GM18909 (cell line): ENCODE measurements around the gene MMP19.
"Not testable (repeated sequence)": the region's sequence is repeated elsewhere in the genome, so short reads cannot be mapped to it uniquely, and the experiment has no call there.

Experiments
- ATAC-seq: cut with Tn5 transposase; IDR thresholded peaks from one replicate; pipeline ENCODE4 v1.9.1; 2021; ENCODE audit warnings: mild to moderate bottlenecking; ENCODE audit not compliant: unreplicated experiment, poor library complexity

MMP19 gene, protein sequence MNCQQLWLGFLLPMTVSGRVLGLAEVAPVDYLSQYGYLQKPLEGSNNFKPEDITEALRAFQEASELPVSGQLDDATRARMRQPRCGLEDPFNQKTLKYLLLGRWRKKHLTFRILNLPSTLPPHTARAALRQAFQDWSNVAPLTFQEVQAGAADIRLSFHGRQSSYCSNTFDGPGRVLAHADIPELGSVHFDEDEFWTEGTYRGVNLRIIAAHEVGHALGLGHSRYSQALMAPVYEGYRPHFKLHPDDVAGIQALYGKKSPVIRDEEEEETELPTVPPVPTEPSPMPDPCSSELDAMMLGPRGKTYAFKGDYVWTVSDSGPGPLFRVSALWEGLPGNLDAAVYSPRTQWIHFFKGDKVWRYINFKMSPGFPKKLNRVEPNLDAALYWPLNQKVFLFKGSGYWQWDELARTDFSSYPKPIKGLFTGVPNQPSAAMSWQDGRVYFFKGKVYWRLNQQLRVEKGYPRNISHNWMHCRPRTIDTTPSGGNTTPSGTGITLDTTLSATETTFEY

DNA sequence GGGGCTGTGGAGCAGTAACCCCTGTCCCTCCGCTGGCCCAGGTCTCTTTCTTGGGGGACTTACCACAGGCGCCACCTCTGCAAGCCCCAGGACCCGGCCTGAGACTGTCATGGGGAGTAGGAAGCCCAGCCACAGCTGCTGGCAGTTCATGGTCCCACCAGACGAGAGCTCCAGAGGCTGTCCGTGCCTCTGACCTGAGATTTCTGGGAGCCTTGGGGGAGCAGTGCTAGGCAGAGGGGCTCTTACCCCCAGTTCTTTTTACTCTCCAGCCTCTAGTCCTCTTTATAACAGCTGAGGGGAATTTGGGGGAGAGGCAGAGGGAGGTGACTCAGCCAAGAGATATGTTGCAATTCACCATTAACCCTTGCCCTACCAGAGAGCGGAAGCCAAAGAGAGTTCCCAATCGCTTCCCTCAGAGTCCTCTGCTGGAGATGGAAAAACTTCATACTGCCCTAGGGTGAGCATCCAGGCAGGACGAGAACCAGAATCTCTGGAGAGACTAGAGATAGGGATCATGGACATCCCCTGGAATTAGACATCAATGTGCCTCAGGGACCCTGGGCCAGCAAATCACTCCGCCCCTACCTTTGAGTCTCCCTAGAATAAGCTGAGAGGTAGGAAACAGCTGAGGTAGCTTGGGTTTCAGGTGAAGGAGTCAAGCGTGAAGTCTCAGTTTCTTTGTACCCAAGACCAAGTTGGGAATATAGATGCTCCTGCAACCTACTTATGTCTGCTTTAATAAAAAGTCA is at the start of gene MMP19:
TSS of gene MMP19 (minus strand) at position 256 of the 749 bp plus-strand sequence. CDS start at position 150, 106 bp downstream.
- ATAC-seq, result no peak

DNA sequence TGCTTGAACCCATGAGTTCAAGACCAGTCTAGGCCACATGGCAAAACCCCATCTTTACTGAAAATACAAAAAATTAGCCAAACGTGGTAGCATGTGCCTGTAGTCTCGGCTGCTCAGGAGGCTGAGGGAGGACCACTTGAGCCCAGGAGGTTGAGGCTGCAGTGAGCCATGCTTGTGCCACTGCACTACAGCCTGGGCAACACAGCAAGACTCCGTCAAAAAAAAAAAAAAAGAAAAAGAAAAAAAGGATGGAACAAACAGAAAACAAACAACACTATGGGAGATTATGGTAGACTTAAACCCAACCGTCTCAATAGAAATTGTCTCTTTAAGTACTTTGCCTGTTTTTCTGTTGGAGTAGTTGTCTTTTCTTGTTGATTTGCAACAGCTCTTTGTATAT is 48.6 kb upstream of the MMP19 start:
- no peak for ATAC-seq

DNA sequence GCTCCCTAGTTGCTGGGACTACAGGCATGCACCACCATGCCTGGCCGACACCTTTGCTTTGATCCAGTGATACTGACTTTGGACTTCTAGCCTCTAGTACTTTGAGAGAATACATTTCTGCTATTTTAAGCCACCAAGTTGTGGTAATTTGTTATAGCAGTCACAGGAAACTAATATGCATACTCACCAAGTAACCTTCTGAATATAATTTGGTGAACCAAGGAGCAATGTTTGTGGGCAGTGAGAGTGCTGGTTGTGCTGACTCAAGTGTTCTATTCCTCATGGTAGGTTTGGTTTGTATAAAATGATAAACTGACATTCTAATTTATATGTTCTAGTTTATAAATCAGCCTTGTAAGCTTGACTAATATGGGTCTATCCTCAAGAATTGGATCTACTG is 42.4 kb upstream of the MMP19 start:
- ATAC-seq, result no peak

DNA sequence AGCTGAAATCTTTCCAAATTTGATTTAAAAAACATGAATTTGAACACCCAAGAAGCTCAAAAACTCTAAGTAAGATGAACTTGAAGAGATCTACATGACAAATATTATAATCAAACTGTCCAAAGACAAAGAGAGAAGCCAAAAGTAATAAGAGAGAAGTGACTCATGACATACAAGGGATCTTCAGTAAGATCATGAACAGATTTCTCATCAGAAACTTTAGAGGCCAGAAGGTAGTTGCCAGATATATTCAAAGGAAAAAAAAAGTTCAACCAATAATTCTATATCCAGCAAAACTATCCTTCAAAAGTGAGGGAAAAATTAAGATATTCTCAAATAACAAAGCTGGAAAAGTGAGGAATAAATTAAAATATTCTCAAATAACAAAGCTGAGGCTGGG is 35.1 kb upstream of the MMP19 start:
- ATAC-seq, result no peak

DNA sequence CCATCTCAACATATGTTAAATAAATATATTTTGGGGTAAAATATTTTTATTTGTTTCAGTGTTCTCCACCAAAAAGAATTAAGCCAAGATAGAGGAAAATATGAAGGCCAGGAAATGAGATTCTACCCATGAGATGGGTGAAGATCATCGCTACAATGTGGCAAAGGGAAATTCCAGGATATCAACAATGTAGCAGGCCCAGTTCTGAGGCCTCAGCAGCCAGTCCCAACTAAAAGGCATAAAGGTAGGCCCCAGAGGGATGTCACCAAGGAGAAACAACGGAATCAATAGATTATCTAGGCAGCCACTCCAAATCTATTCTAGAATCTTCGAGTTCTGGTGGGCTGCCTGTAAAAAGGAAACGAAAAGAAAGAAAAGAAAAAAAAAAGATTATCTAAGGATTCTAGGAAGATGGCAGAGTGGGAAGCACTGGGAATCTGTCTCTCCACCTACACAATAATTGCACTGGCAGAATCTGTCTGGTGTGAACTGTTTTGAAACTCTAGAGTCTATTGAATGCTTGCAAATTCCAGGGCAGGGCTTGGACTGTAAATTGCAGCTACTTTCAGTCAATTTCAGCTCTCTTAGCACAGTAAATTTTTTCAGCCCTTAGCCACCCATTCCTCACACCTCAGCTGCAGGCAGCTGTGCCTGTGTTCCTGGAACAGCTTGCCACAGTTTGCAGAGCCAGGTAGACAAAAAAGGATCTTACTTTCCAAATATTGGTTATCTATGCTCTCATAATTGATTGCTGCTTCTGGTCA is 33.1 kb upstream of the MMP19 start:
- no peak for ATAC-seq

DNA sequence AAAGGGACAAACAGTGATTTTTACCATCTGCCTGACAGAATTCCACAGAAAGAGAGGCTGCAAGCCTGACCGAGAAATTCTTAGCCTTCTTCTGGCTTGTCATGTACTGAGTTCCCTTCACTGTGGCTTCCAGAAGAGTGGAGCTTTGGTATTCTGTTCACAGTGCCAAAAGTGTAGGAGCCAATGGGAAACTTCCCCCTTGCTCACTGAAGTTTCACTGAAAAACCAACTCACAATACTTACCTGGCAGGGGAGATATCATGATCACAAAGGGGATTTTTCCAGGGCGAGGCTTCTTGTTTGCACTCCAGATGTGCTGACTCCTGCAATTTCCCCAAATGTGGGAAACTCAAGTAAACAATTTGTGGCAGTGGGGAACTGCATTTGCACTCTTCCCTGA is 31.7 kb upstream of the MMP19 start:
- no peak for ATAC-seq

DNA sequence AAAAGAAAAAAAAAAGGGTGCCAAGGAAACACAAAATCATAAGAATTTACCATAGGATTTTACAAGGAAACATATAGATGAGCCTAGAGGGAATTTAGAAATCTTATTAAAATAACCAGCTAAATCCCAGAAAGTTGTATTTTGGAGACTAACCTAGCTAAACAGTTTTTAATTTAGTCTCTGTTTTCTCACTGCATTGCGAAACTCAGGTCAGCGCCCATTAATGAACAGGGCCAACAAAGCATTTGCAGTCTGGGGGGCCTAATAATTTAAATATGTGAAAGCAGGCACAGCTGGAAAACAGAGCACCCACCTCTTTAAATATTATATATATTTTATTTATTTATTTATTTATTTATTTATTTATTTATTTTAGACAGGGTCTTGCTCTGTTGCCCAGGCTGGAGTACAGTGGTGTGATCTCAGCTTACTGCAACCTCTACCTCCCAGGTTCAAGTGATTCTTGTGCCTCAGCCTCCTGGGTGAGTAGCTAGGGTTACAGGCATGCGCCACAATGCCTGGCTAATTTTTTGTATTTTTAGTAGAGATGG is 23.8 kb upstream of the MMP19 start:
- ATAC-seq, result not testable (repeated sequence)

DNA sequence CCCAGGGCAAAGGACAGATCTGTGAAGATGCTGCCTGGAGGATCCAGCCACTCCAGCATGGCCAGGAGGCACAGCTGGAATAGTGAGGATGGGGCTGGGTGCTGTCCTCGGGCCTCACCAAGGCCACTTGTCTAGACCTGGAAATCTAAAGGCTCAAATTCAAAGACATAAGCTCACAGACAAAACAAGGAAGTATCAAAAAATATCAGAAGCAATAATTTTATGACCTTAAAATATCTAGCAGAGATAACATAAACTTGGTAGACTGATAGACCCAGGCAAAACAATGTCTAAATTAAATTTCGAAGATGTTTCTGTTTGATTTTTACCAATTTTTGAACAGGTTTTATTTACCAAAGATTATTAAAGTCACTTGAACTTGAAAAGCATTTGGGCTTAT is 22.6 kb upstream of the MMP19 start:
- no peak for ATAC-seq

DNA sequence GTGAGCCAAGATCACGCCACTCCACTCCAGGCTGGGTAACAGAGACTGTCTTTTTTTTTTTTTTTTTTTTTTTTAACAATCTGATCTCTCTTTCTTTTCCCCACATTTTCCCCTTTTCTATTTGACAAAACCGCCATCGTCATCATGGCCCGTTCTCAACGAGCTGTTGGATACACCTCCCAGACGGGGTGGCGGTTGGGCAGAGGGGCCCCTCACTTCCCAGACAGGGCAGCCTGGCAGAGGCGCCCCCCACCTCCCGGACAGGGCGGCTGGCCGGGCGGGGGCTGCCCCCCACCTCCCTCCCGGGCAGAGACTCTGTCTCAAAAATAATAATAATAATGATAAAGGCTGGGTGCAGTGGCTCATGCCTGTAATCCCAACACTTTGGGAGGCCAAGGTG is 20.2 kb upstream of the MMP19 start:
- ATAC-seq, result not testable (repeated sequence)

DNA sequence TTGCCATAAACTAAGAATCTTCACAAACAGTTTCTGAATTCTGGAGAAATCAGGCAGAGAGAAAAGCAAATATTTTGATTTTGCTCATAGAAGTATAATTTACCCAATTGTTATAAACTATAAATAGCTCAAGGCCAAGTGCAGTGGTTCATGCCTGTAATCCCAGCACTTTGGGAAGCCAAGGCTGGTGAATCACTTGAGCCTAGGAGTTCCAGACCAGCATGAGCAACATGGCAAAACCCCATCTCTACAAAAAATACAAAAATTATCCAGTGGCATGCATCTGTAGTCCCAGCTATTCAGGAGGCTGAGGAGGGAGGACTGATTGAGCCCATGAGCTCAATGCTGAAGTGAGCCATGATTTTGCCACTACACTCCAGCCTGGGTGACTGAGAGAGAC is 19.6 kb upstream of the MMP19 start:
- ATAC-seq, result no peak

DNA sequence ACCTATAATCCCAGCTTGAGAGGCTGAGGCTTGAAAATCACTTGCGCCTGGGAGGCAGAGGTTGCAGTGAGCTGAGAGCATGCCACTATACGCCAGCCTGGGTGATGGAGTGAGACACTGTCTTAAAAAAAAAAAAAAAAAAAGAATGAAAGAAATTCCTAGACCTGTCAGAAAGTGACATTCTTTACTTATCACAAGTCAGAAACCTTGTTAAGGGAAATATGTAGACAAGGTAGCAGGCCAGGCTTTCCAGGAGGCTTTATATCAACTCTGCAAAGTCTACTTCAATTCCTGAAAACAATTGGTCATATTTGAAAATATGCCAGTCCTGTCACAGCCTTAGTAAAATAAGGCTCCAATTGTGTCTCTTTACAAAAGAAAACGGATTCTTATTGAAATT is 19.1 kb upstream of the MMP19 start:
- no peak for ATAC-seq

DNA sequence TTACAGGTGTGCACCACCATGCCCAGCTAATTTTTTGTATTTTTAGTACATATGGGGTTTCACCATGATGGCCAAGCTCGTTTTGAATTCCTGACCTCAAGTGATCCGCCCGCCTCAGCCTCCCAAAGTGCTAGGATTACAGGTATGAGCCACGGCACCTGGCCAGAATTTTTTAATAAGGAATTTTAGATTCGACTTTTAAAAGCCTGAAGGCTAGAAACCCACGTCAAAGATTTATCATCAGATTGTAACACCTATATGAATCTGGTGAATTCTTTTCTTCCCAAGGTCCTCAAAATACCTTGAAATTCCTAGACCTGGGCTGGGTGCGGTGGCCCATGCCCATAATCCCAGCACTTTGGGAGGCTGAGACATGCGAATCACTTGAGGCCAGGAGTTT is 18.7 kb upstream of the MMP19 start:
- no peak for ATAC-seq

DNA sequence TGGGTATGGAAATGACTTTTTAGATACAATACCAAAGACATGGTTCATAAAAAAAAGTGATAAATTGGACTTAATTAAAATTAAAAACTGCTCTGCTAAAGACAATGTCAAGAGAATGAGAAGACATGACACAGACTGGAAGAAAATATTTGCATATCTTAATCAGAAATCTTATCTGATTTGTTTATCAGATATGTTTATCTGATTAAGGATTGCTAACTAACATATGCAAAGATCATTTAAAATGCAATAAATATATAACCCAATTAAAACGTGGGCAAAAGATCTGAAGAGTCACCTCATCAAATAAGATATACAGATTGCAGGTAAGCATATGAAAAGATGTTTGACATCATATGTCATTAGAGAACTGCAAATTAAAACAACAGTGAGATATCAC is 10.0 kb upstream of the MMP19 start:
- no peak for ATAC-seq

DNA sequence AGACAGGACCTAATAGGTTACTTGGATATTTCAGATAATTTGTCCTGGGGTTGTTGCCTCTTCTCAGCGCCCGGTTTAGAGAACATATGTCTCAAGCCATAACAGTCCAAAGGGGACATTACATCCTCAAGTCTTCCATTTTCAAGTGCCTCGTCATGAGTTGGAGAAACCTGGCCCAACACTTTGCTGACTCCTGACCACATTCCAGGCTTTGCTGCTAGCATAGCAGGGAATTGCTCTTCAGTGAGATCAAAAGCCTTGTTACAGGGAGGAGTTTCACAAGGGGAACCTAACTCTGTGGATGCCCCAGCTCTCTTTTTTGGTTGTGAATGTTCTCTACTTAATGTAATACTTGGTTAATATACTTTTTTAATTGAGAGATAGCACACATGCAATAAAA is 8.2 kb upstream of the MMP19 start:
- no peak for ATAC-seq

DNA sequence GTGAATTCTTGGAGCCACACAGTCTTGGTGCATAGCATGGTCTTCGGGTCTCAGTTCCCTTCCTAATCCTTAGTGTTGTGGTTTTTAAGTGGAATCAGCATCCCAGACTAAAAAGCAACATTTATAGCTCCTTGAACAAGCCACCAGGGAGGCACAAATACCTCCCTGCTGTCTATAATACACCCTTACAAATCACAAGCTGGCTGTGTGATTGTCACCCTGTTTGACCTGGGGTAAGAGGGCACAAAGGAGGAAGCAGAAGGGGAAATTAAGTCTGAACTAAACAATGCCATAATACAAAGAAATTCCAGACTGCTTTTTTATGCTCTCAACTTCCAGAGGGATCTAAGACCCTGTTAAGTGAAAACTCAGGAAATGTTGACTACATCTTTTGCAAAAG is 7.7 kb upstream of the MMP19 start:
- no peak for ATAC-seq

DNA sequence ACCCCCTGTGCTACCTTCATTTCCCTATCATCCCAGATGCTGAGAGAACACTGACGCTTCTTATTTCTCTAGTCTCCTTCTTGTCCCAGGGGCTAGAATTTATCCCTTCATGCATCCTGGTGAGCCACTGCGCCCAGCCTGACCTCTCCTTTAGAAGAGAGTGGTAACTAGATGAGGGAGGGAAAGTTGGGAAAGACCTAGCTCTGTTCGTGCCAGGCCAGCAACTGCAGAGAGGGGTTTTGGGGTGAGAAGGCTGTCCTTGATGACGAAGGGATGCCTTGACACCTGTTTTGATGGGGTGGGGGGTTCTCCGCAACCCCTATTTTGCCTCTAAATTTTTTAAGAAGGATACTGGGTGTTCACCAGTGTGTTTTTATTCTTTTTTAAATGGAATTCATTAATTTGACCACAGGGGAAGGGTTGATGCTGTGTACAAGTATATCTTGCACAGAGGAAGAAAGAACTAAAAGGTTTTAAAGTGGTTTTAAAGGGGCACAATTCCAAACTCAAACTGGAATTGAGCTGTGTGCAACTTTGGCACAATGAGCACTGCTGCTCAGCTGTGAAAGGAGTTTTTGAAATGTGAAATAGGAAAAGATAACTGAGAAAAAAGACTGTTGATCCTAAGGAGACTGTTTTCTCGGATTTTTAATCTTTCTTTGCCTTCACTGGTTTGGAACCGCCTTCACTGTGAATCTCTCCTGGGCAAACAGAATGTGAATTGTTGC is 7.0 kb upstream of the MMP19 start:
- ATAC-seq, result no peak

DNA sequence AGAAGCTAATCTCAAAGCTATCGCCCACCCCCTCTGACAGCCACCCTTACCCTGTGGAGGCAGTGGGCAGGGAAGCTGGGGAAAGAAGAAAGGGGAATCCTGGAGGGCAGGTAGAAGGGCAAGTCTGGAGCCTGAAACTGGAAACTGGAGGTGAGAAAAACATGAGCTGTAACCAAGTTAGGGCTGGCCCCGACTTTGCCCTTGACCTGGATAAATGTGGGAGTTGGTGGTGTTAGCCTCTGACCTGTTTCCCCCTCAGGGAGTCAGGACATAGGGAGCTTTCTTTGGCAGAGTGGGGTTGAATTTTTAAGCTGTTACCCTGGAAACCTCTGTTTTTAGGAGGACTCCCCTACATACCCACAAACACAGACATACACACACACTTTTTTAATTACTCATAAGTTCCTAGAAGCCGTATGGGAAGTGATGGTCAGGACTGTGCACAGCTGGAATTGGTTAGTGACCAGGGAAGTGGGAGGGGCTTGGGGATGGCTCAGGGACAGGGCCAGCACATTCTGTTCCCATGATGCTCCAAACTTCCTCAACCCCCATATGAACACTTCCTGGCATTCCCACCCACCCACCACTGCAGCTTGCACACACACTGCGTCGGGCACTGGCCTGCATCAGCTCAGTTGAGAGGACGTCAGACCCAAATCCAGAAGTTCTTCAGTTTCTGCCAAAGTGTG is 5.0 kb upstream of the MMP19 start:
- no peak for ATAC-seq

DNA sequence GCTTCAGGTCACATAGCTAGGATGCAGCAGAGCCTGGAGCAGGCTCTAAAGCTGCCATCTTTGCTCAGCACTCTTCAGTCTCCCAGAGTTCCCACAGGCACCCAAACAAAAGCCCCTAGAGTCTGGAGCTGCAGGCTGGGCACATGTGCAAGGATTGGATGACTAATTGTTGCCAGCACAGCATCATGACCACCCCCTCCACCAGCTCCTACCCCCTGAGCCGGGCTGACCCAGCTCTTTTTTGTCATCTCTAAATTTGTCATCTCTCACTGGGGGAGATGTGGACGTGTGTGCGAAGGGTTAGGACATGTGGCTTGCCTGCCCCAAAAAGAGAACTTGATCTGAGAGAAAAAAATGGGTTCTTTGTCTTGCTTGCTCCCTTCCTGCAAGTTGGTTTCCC is 4.3 kb upstream of the MMP19 start:
- no peak for ATAC-seq

DNA sequence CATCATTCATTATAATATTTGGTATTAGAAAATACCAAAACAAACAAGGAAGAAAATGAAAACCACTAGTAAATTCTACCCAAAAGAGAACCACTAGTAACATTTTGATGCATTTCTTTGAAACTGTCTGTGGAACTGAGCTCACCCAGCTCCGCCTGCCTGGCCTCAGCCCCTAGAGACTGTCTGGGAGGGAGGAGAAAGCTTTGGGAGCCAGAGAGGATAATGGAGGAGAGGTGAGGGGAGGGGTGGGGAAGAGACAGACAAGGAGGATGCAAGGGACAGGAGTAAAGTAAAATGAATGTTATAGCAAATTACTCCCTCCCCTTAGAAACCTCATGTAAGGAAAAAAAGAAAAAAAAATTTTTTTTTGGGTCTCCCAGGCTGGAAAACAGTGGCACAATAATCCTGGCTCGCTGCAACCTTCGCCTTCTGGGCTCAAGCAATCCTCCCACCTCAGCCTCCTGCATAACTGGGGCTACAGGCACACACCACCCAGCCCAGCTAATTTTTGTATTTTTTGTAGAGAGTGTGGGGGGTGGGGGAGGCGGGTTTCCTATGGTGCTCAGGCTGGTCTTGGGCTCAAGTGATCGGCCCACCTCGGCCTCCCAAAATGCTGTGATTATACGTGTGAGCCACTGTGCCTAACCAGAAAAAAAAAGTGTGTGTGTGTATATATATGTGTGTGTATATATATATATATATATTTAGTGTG is 3.2 kb upstream of the MMP19 start:
- no peak for ATAC-seq
